Measurements from ENCODE around the gene IFNGR1.

DNA sequence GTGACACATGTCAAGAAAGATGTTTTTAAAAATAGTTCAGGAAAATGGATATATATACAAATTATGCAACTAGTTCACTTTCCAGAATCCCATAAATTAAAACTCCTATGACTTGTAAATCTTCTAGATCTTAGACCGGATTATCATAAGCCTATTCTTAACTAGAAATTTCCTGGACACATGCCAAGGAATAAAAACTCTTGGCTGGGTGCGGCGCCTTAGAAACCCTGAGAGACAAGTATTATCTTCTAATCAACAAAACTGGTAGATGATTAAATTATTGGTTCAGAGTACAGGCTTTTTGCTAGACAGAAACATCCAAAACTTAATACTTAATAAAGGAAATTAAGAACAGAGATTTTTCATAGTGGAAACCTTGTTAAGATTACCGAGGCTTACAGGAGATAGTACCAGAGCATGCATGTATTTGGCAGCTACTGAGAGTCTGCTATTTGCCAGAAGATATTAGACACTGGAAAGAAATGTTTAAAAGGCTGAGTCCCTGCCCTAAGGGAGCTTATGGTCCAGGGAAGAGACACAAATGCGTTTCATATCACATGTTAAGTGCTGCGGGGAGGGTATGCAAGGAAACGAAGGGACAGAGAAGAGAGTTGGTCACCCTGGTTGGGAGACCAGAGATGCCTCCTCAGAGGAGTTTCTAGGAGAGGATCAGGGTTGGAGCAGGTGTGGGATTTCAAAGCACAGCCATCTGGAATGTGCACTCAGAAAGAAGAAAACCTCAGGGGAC lies 46.5 kb upstream of the IFNGR1 start:
- TF ChIP-seq, protein P1, sequence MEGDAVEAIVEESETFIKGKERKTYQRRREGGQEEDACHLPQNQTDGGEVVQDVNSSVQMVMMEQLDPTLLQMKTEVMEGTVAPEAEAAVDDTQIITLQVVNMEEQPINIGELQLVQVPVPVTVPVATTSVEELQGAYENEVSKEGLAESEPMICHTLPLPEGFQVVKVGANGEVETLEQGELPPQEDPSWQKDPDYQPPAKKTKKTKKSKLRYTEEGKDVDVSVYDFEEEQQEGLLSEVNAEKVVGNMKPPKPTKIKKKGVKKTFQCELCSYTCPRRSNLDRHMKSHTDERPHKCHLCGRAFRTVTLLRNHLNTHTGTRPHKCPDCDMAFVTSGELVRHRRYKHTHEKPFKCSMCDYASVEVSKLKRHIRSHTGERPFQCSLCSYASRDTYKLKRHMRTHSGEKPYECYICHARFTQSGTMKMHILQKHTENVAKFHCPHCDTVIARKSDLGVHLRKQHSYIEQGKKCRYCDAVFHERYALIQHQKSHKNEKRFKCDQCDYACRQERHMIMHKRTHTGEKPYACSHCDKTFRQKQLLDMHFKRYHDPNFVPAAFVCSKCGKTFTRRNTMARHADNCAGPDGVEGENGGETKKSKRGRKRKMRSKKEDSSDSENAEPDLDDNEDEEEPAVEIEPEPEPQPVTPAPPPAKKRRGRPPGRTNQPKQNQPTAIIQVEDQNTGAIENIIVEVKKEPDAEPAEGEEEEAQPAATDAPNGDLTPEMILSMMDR (IDR thresholded peaks at IDR 0.05): no peak
- TF ChIP-seq EZH2phosphoT487 (IDR thresholded peaks at IDR 0.05): no peak

Data from neural progenitor cell (in vitro differentiated cells).